GM12865 (cell line): Measurements from ENCODE around the gene GRAMD2A.
A peak's percentile ranks its signal among the peaks of the same experiment; 100 is the strongest.

Source experiments
- DNase-seq: peaks from one replicate; pipeline ENCODE4 v3.0.0; 2010; ENCODE audit warnings: low read depth
- H3K4me3 ChIP-seq: 2 replicates; pipeline ENCODE4 v1.5.1; 2011; ENCODE audit warnings: mild to moderate bottlenecking, low read depth, low read length, control low read depth
- TF ChIP-seq, protein P1 (sequence below): IDR thresholded peaks from 2 replicates; pipeline ENCODE4 v1.5.1; 2011; ENCODE audit warnings: low read length, control low read depth, low read depth, inconsistent platforms; ENCODE audit not compliant: insufficient read depth; ENCODE audit errors: missing control alignments

Gene GRAMD2A

DNA sequence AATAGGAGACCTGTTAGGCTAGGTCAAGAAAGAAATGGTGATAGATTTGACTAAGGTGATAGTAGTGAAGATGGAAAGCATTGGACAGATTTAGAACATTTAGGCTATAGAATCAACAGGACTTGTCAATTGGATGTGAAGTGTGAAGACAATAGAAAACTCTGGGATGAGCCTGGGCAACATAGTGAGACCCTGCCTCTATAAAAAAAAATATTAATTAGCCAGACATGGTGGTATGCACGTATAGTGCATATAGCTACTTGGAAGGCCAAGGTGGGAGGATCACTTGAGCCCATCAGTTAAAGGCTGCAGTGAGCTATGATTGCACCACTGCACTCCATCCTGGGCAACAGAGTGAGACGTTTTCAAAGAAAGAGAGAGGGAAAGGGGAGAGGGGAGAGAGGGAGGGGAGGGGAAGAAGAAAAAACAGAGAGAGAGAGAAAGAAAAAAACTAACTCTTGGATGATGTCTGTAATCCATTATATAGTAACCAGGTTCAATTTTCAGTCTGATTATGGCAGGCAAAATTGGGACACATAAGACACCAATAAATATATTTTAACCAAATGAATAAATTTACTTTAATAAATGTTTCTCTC is 69.8 kb downstream of the GRAMD2A start:
- DNase-seq = no peak
- TF ChIP-seq, protein P1, sequence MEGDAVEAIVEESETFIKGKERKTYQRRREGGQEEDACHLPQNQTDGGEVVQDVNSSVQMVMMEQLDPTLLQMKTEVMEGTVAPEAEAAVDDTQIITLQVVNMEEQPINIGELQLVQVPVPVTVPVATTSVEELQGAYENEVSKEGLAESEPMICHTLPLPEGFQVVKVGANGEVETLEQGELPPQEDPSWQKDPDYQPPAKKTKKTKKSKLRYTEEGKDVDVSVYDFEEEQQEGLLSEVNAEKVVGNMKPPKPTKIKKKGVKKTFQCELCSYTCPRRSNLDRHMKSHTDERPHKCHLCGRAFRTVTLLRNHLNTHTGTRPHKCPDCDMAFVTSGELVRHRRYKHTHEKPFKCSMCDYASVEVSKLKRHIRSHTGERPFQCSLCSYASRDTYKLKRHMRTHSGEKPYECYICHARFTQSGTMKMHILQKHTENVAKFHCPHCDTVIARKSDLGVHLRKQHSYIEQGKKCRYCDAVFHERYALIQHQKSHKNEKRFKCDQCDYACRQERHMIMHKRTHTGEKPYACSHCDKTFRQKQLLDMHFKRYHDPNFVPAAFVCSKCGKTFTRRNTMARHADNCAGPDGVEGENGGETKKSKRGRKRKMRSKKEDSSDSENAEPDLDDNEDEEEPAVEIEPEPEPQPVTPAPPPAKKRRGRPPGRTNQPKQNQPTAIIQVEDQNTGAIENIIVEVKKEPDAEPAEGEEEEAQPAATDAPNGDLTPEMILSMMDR = no peak
- no peak overlapping the region for H3K4me3 ChIP-seq

DNA sequence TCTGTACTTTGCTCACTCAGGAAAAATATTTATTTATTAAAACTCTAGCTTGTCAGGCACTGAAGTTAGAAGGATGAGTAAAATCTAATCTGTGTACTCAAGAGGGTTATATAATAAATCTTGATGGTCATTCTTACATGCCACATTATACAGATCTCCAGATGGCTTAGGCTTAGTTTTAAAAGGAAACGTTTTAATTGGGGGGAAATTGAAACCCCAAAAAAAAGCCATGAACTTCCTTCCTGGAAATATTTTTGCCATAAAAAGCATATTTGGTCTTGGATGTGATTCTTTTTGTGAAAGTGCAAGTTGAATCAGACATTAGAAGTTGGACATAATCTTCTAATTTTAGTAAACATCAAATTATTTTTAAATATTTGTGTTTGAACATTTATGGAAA is 73.4 kb downstream of the GRAMD2A start:
- no peak overlapping the region for H3K4me3 ChIP-seq
- TF ChIP-seq, protein P1 = no peak
- DNase-seq = no peak

DNA sequence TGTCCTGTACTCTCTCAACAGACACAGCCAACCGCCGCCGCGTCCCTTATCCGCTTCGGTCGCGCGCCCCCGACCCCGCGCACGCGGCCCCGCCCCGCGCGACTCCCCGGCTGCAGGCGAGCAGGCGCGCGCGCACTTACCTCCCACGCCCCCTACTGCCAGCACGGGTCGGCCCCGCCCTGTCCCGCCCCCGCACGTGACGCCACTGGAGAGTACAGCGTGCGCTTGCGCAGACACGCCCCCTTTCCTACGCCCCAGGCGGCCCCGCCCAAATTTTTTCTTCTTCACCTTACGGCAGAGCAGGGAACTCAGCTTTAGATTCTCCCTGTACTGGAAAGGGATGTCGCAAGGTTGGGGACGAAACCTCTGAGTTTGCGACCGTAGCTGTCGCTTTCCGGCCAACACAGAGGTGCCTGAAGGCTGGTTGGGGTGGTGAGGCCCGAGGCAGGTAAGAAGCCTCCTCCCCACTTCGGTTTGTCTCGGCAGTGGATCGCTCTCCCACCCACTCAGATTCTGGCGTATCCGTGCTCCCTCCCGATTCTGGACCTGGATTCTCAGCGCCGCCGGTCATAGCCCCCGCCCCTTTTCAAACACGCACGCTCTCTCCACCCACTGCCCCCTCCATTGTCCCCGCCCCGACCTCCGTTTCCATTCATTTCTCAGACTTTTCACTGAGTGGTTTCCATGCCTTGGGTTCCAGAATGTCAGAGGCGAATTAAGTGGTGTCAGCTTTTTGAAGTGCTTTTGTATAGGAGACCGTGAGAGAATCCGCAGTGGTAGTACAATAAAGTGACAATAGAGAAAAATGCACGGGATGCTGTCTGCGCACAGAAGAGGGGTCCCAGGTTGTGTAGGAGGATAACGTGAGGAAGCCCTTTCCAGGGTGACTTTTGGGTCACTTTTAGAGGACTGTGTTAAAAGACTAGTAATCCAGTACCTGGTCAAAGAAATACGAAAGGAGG is 79.3 kb downstream of the GRAMD2A start, which contains the start of the genes MYO9A and SENP8:
Gene MYO9A, minus strand, starts transcription at position 134 of the 962 bp plus-strand sequence. CDS start 71,587 bp downstream, outside the sequence.
Gene SENP8, plus strand, starts transcription at position 387 of the 962 bp plus-strand sequence. CDS start 21,221 bp downstream, outside the sequence.
- TF ChIP-seq, protein P1 = peak; percentile 7
- peak; percentile 99 for DNase-seq
- peak within 1 kb of the TSS; percentile 96 for H3K4me3 ChIP-seq

DNA sequence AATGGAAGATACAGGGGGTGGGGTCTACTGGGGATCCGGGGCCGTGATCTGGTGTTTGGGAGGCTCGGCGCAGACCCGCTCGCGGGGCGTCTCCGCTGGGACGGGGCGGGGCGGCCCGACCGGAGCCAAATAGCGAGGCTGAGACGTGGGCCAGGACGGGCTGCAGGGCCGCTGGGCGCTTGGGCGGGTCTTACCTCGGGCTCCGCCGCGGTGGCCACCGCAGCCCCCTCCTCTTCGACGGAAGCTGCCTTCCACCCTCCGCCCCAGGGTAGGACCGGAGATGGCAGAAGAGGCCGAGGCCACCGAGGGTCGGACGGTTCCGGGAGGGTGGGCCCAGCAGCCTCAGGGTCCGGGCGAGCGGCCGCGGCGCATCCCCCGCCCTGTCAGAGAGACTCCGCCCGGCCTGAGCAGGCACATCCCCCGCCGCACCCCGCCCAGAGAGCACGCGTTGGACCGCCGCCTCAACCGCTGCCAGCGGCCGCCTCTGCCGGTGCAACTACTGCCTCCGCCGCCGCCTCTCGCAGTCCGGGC is 80.0 kb downstream of the GRAMD2A start:
- TF ChIP-seq, protein P1 = no peak
- DNase-seq = peak; percentile 87
- peak overlapping the region; percentile 88 for H3K4me3 ChIP-seq

DNA sequence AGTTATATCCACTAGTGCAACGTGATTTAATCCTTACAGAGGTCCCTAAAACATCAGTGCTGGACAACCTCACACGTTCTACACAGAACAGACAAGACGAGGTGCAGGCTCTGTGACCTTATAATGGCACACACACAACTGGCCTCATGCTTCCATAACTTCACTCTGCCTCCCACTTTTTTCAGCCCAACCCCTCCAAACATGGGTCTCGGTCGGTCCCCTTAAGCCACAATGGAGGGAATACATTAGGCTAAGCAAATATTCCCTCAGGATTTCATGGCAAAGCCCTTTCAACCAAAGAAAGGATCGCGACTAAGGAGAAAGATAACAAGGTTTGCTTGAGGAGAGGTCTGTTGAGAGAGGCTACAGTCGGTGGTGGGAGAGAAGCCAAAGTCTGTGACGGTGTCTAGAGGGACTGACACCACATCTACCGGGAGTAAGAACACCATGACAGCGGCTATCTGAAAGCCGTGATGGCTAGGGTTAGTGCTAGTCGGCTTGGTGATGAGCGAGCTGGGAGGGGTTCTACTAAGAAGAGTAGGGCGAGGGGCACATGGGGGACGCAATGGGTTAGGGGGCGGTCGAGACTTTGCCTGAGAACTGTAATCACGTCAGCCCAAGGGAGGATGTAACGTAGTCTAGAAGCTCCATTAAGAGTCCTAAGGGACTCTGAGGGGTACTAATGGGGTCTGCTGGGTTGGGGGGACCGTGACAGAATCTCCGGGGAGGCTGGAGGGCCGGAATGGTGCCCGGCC is 80.7 kb downstream of the GRAMD2A start:
- TF ChIP-seq, protein P1 = no peak
- H3K4me3 ChIP-seq = peak overlapping the region; percentile 88
- DNase-seq = peak; percentile 16

DNA sequence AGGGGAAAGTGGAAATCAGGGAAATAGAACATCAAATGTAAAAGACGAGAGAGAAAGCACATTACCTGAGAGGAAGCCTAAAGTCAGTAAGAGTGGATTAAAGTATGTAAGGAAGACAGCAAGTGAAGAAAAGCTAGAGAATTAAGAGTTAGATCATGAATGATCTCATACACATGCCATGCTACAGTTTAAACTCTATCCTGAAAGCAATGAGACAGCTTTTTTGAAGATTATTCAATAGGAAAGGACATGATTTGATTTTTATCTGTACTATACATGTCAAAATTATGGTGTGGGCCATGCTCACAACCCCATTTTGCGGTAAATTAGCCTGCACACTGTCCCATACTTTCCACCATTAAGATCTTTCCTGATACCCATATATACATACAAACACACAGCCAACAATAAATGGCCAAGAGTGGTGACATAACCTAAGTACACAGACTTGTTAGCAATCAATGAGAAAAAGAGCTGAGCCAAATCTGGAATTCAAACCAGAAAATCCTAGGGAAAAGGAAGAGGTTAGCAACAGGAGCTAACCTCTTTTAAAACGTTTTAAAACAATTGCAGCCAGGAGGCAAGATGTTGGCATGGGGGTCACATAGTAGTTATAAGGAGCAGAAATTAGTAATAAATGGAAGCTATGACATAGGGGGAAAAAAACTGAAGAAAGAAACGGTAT is 84.1 kb downstream of the GRAMD2A start:
- no peak overlapping the region for H3K4me3 ChIP-seq
- TF ChIP-seq, protein P1 = no peak
- no peak for DNase-seq
